Activated B cell treated with CpG ODN at 0.5 μM for 24 hours (primary cell): Measurements from ENCODE around the gene BCAS1. TPM values are rescaled to one million over a fixed set of nuclear protein-coding genes. Genes with fewer than 3 reads are reported as not detected.
A peak's percentile ranks its signal among the peaks of the same experiment; 100 is the strongest.

Source experiments
- ATAC-seq: fragments of 200-7000 bp; cut with Tn5 transposase; one replicate; pipeline ENCODE4 v1.10.0; 2021; ENCODE audit warnings: low read depth, mild to moderate bottlenecking, moderate library complexity
- CTCF ChIA-PET: fragments of 350-600 bp; sonication (Branson Sonifier 250); formaldehyde crosslinking; loops from one replicate; lab custom pipeline; 2021; ENCODE audit warnings: antibody characterized with exemption; lab: Charles Lee
- POLR2A ChIA-PET: fragments of 350-600 bp; sonication (Branson Sonifier 250); formaldehyde crosslinking; loops from one replicate; lab custom pipeline; 2021; ENCODE audit warnings: antibody characterized with exemption; lab: Charles Lee
- DNase-seq: peaks from one replicate; pipeline ENCODE4 v3.0.0; 2022
- H3K27ac Mint-ChIP-seq: one replicate; pipeline ENCODE4 v1.8.0; 2020; ENCODE audit warnings: mixed read lengths
- H3K27me3 Mint-ChIP-seq: one replicate; pipeline ENCODE4 v1.8.0; 2021; ENCODE audit warnings: mixed read lengths
- H3K36me3 Mint-ChIP-seq: one replicate; pipeline ENCODE4 v1.8.0; 2021; ENCODE audit warnings: low read depth, mixed read lengths
- H3K4me1 Mint-ChIP-seq: one replicate; pipeline ENCODE4 v1.8.0; 2021; ENCODE audit warnings: mixed read lengths
- H3K4me3 Mint-ChIP-seq: one replicate; pipeline ENCODE4 v1.8.0; 2020; ENCODE audit warnings: mild to moderate bottlenecking, mixed read lengths
- H3K9me3 Mint-ChIP-seq: one replicate; pipeline ENCODE4 v1.8.0; 2020; ENCODE audit warnings: mixed read lengths
- CTCF ChIP-seq: fragments of 200-600 bp; IDR thresholded peaks from one replicate; pipeline ENCODE4 v1.8.0; 2022; ENCODE audit warnings: antibody characterized with exemption, mild to moderate bottlenecking
- intact Hi-C: fragments of 100-400 bp; cut with micrococcal nuclease; formaldehyde crosslinking; loops from one replicate; pipeline ENCODE4 v1.15.1; 2024
- total RNA-seq: library from RNA; stranded (reverse); gene quantifications from 2 replicates; pipeline ENCODE4 v1.2.3, GENCODE V29; 2022

The BCAS1 gene
- total RNA-seq, 1 donor from 2014 or later = 1.7 TPM

GRCh38 chr20:53918949-53919361 is 151.4 kb downstream of the BCAS1 start:
- H3K27me3 Mint-ChIP-seq = no peaks in the 10 kb centered on the region
- H3K4me3 Mint-ChIP-seq = peak overlapping the region; percentile 38
- peaks cover 79% of the 10 kb centered on the region for H3K4me1 Mint-ChIP-seq
- DNase-seq (no peak), ATAC-seq (no peak)
- POLR2A ChIA-PET = interaction anchor here (0.7 to 11.3 kb wide), 4 partner anchors 16 to 333 kb away, joined by 3 to 182 read pairs (median 5); partner anchors contain the start of gene ZNF217
- intact Hi-C loops = loop anchor here (5.0 to 10.0 kb wide), 4 partner anchors 146 to 277 kb away; no protein-coding TSS in a partner anchor
- peaks cover 3% of the 10 kb centered on the region for H3K36me3 Mint-ChIP-seq
- no peaks in the 10 kb centered on the region for H3K9me3 Mint-ChIP-seq
- TF ChIP-seq CTCF = no peak
- peak overlapping the region; percentile 71 for H3K27ac Mint-ChIP-seq
- CTCF ChIA-PET = interaction anchor here (1.4 to 7.6 kb wide), 4 partner anchors 14 to 340 kb away, joined by 4 to 115 read pairs (median 73); no protein-coding TSS in a partner anchor

GRCh38 chr20:53918020-53918311 is 152.4 kb downstream of the BCAS1 start:
- TF ChIP-seq CTCF = no peak
- ATAC-seq = no peak
- Mint-ChIP-seq H3K4me3 (peak overlapping the region; percentile 41), H3K9me3 (no peaks in the 10 kb centered on the region), H3K36me3 (peaks cover 3% of the 10 kb centered on the region), H3K4me1 (peaks cover 73% of the 10 kb centered on the region), H3K27me3 (no peaks in the 10 kb centered on the region), H3K27ac (peak overlapping the region; percentile 90)
- ChIA-PET CTCF (interaction anchor here (0.6 to 7.6 kb wide), 7 partner anchors 15 to 339 kb away, joined by 3 to 115 read pairs (median 5); no protein-coding TSS in a partner anchor), POLR2A (interaction anchor here (0.5 to 11.3 kb wide), 11 partner anchors 10 to 332 kb away, joined by 3 to 182 read pairs (median 5); partner anchors contain the start of gene ZNF217)
- no peak for DNase-seq
- intact Hi-C loops = loop anchor here (5.0 to 10.0 kb wide), 4 partner anchors 147 to 276 kb away; no protein-coding TSS in a partner anchor

DNA sequence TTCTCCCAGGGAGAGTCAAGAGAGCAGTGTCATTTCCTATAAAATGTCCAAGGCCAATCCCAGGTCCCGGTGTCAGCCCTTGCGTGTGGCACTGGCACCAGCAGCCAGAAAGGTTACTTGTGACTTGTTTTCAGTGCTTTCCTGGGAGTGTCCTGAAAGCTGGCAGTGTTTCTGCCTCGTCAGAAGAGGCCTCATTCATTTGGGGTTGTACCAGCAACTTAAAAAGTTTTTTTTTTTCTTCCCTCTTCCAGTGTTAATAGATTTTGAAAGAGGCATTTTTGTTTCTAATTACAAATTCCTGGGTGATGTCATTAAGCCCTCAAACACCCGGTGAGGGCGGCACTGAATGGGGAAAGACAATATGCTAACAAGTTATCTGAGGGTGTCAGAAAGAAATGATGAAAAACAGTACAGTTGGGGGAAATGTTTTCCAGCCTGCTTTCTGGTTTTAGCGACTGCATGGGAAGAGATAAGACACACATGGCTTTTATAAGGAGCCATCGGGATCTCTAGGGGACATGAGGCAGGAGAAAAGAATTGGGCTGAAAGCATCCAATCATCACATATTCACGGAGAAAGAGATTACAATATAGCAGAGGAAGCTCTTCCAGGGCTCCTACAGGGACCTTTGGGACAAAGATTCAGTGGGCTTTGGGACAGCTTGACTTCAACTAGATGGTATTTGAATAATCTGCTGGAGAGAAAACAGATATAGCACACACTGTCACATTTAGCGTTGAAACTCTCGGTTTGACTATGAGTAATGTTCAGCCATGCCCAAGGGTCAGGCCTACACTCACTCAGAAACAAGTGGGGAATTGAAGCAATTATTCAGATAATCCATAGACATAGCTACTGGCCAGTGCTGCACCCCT is 153.0 kb downstream of the BCAS1 start:
- TF ChIP-seq CTCF = no peak
- H3K4me3 Mint-ChIP-seq = peak overlapping the region; percentile 41
- peaks cover 3% of the 10 kb centered on the region for H3K36me3 Mint-ChIP-seq
- no peaks in the 10 kb centered on the region for H3K27me3 Mint-ChIP-seq
- POLR2A ChIA-PET = interaction anchor here (0.5 to 11.3 kb wide), 16 partner anchors 10 to 334 kb away, joined by 3 to 182 read pairs (median 5); partner anchors contain the start of gene ZNF217
- CTCF ChIA-PET = interaction anchor here (0.6 to 7.6 kb wide), 16 partner anchors 9 to 338 kb away, joined by 3 to 115 read pairs (median 6); no protein-coding TSS in a partner anchor
- peak overlapping the region; percentile 90 for H3K27ac Mint-ChIP-seq
- ATAC-seq (peak; percentile 41), DNase-seq (no peak)
- no peaks in the 10 kb centered on the region for H3K9me3 Mint-ChIP-seq
- H3K4me1 Mint-ChIP-seq = peaks cover 68% of the 10 kb centered on the region
- intact Hi-C loops = loop anchor here (2.0 to 10.0 kb wide), 5 partner anchors 13 to 275 kb away; no protein-coding TSS in a partner anchor

- POLR2A ChIA-PET = interaction anchor here (0.6 to 11.3 kb wide), 21 partner anchors 11 to 365 kb away, joined by 3 to 182 read pairs (median 5); partner anchors contain the start of gene ZNF217
- Mint-ChIP-seq H3K27ac (peak overlapping the region; percentile 93), H3K36me3 (peaks cover 3% of the 10 kb centered on the region), H3K9me3 (no peaks in the 10 kb centered on the region), H3K4me1 (peaks cover 60% of the 10 kb centered on the region), H3K27me3 (no peaks in the 10 kb centered on the region), H3K4me3 (peak overlapping the region; percentile 94)
- no peak for DNase-seq
- ATAC-seq = peak; percentile 11
- intact Hi-C loops = loop anchor here (2.0 to 10.0 kb wide), 5 partner anchors 15 to 274 kb away; no protein-coding TSS in a partner anchor
- CTCF ChIA-PET = interaction anchor here (0.5 to 7.6 kb wide), 30 partner anchors 8 to 503 kb away, joined by 3 to 115 read pairs (median 6); partner anchors contain the start of gene ZNF217
- TF ChIP-seq CTCF = no peak
Measured at GRCh38 chr20:53916173-53916512, 154.3 kb downstream of the BCAS1 start.
